ENCODE data around the gene ATP8A2. TPM values are rescaled to one million over a fixed set of nuclear protein-coding genes. Genes with fewer than 3 reads are reported as not detected.

ATP8A2 gene
- total RNA-seq, 3 donors from 2014 or later (not counting 1 experiment from before 2014, with no cell fraction given), result 0.43 to 0.68 (median 0.59) TPM

GRCh38 chr13:25746131-25746530 lies 374.4 kb downstream of the ATP8A2 start:
- no peak overlapping the region for H3K4me3 Mint-ChIP-seq
- no peak overlapping the region for H3K4me3 ChIP-seq (ENCODE audit: low read length)
- H3K9me3 ChIP-seq (ENCODE audit: control insufficient read depth, insufficient read depth, low read length), result no peaks in the 10 kb centered on the region
- H3K27ac Mint-ChIP-seq, result no peak overlapping the region
- DNase-seq (no peak), ATAC-seq (no peak)
- peaks cover 0 to 8% of the 10 kb centered on the region in 2 donors for H3K27me3 Mint-ChIP-seq (ENCODE audit: low read depth in 2 of 2)
- peaks cover 4 to 11% of the 10 kb centered on the region in 2 donors for H3K4me1 Mint-ChIP-seq
- 84% methylated on average over 3 of the region's 3 CpGs for WGBS (ENCODE audit: insufficient coverage)
- no peaks in the 10 kb centered on the region for H3K27me3 ChIP-seq (ENCODE audit: control insufficient read depth, insufficient read depth, low read length)
- H3K9me3 Mint-ChIP-seq, result no peaks in the 10 kb centered on the region
- no peaks in the 10 kb centered on the region for H3K36me3 Mint-ChIP-seq
- H3K36me3 ChIP-seq (ENCODE audit: control insufficient read depth, insufficient read depth, low read length), result no peaks in the 10 kb centered on the region
- H3K4me1 ChIP-seq (ENCODE audit: control insufficient read depth, insufficient read depth, low read length), result no peaks in the 10 kb centered on the region
- no peak for TF ChIP-seq CTCF (IDR thresholded peaks at IDR 0.05)
- intact Hi-C loops (cut with micrococcal nuclease), result no loop called here
- no peak overlapping the region for H3K27ac ChIP-seq (ENCODE audit: low read length)

GRCh38 chr13:25752957-25753551 lies 381.3 kb downstream of the ATP8A2 start:
- intact Hi-C loops (cut with micrococcal nuclease), result loop anchor here (1.0 kb wide), 1 partner anchor 15 kb away; no protein-coding TSS in a partner anchor
- H3K9me3 ChIP-seq (ENCODE audit: control insufficient read depth, insufficient read depth, low read length), result no peaks in the 10 kb centered on the region
- no peak overlapping the region for H3K4me3 ChIP-seq (ENCODE audit: low read length)
- WGBS (ENCODE audit: insufficient coverage), result 25% methylated on average over 8 of the region's 8 CpGs
- H3K36me3 ChIP-seq (ENCODE audit: control insufficient read depth, insufficient read depth, low read length), result no peaks in the 10 kb centered on the region
- Mint-ChIP-seq H3K36me3 (no peaks in the 10 kb centered on the region), H3K9me3 (no peaks in the 10 kb centered on the region), H3K27ac (peak overlapping the region in 1 of 2 donors; percentile 81), H3K4me3 (peak overlapping the region; percentile 73), H3K4me1 (peaks cover 28 to 35% of the 10 kb centered on the region in 2 donors), H3K27me3 (ENCODE audit: low read depth in 2 of 2) (peaks cover 7 to 12% of the 10 kb centered on the region in 2 donors)
- H3K27me3 ChIP-seq (ENCODE audit: control insufficient read depth, insufficient read depth, low read length), result no peaks in the 10 kb centered on the region
- DNase-seq (peak; percentile 12 to 35), ATAC-seq (peak; percentile 85 to 95 (median 94))
- H3K27ac ChIP-seq (ENCODE audit: low read length), result no peak overlapping the region
- no peak for TF ChIP-seq CTCF (IDR thresholded peaks at IDR 0.05)
- peaks cover 19% of the 10 kb centered on the region for H3K4me1 ChIP-seq (ENCODE audit: control insufficient read depth, insufficient read depth, low read length)

GRCh38 chr13:25753976-25754375 lies 382.2 kb downstream of the ATP8A2 start:
- no peak for TF ChIP-seq CTCF (IDR thresholded peaks at IDR 0.05)
- Mint-ChIP-seq H3K9me3 (no peaks in the 10 kb centered on the region), H3K27ac (peak overlapping the region in 1 of 2 donors; percentile 81), H3K4me1 (peaks cover 28 to 35% of the 10 kb centered on the region in 2 donors), H3K36me3 (no peaks in the 10 kb centered on the region), H3K4me3 (peak overlapping the region; percentile 73), H3K27me3 (ENCODE audit: low read depth in 2 of 2) (peaks cover 11 to 19% of the 10 kb centered on the region in 2 donors)
- Histone ChIP-seq H3K9me3 (ENCODE audit: control insufficient read depth, insufficient read depth, low read length) (no peaks in the 10 kb centered on the region), H3K27ac (ENCODE audit: low read length) (no peak overlapping the region), H3K27me3 (ENCODE audit: control insufficient read depth, insufficient read depth, low read length) (peaks cover 1% of the 10 kb centered on the region), H3K4me1 (ENCODE audit: control insufficient read depth, insufficient read depth, low read length) (peaks cover 19% of the 10 kb centered on the region), H3K36me3 (ENCODE audit: control insufficient read depth, insufficient read depth, low read length) (no peaks in the 10 kb centered on the region), H3K4me3 (ENCODE audit: low read length) (no peak overlapping the region)
- no peak for DNase-seq
- intact Hi-C loops (cut with micrococcal nuclease), result loop anchor here (1.0 kb wide), 1 partner anchor 16 kb away; no protein-coding TSS in a partner anchor
- ATAC-seq, result no peak
- WGBS (ENCODE audit: insufficient coverage), result 86% methylated on average over 7 of the region's 7 CpGs

DNA sequence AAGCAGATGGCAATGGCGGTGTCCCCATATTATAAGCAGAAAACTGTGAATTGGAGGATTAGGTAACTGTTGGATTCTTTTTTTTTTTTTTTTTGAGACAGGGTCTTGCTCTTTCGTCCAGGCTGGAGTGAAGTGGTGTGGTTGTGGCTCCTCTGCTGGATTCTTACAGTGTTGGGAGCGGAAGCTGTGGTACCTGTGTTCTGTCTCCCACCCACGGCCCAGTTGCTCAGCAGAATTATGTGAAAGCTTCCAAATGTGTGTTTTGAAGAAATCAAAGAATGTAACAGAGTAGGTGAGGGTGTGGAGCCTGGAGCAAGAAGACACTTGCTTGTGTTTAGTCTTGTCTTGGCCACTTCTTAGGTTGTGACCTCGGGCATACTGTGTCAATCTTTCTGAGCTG lies 384.5 kb downstream of the ATP8A2 start:
- WGBS (ENCODE audit: insufficient coverage), result 92% methylated on average over 5 of the region's 5 CpGs
- ATAC-seq, result no peak

More for the DNA sequence above, 384.5 kb downstream of the ATP8A2 start:
- no peak for DNase-seq
- Mint-ChIP-seq H3K36me3 (no peaks in the 10 kb centered on the region), H3K9me3 (no peaks in the 10 kb centered on the region), H3K27ac (no peak overlapping the region), H3K4me3 (no peak overlapping the region), H3K4me1 (peaks cover 28 to 35% of the 10 kb centered on the region in 2 donors), H3K27me3 (ENCODE audit: low read depth in 2 of 2) (peaks cover 16 to 34% of the 10 kb centered on the region in 2 donors)
- no peaks in the 10 kb centered on the region for H3K9me3 ChIP-seq (ENCODE audit: control insufficient read depth, insufficient read depth, low read length)
- H3K4me3 ChIP-seq (ENCODE audit: low read length), result no peak overlapping the region
- TF ChIP-seq CTCF (IDR thresholded peaks at IDR 0.05), result no peak
- intact Hi-C loops (cut with micrococcal nuclease), result no loop called here
- H3K4me1 ChIP-seq (ENCODE audit: control insufficient read depth, insufficient read depth, low read length), result peaks cover 19% of the 10 kb centered on the region
- H3K27ac ChIP-seq (ENCODE audit: low read length), result no peak overlapping the region
- H3K27me3 ChIP-seq (ENCODE audit: control insufficient read depth, insufficient read depth, low read length), result peaks cover 2% of the 10 kb centered on the region
- H3K36me3 ChIP-seq (ENCODE audit: control insufficient read depth, insufficient read depth, low read length), result no peaks in the 10 kb centered on the region

All from natural killer cell (primary cell).